Activated CD8-positive, alpha-beta T cell treated with anti-CD3 and anti-CD28 coated beads, Interleukin-2, amount 10 ng/mL, durations not matched to agents 7 days and 5 days (primary cell): Measurements from ENCODE around the gene PNPLA3. TPM values are rescaled to one million over a fixed set of nuclear protein-coding genes. Genes with fewer than 3 reads are reported as not detected.
A peak's percentile ranks its signal among the peaks of the same experiment; 100 is the strongest.

Experiments
- ATAC-seq: fragments of 150-1000 bp; cut with Tn5 transposase; one replicate; pipeline ENCODE4 v1.10.0; 2021; ENCODE audit warnings: moderate library complexity
- CTCF ChIA-PET: fragments of 350-600 bp; sonication (Branson Sonifier 250); formaldehyde crosslinking; loops from one replicate; lab custom pipeline; 2021; ENCODE audit warnings: antibody characterized with exemption; lab: Charles Lee
- POLR2A ChIA-PET: fragments of 350-600 bp; sonication (Branson Sonifier 250); formaldehyde crosslinking; loops from one replicate; lab custom pipeline; 2021; ENCODE audit warnings: antibody characterized with exemption; lab: Charles Lee
- DNase-seq: peaks from one replicate; pipeline ENCODE4 v3.0.0-alpha.2; 2020
- H3K27ac Mint-ChIP-seq: one replicate; pipeline ENCODE4 v1.8.0; 2021; ENCODE audit warnings: mild to moderate bottlenecking, mixed read lengths
- H3K27me3 Mint-ChIP-seq: one replicate; pipeline ENCODE4 v1.8.0; 2021; ENCODE audit warnings: low read depth, mixed read lengths
- H3K36me3 Mint-ChIP-seq: one replicate; pipeline ENCODE4 v1.8.0; 2021; ENCODE audit warnings: low read depth, mixed read lengths
- H3K4me1 Mint-ChIP-seq: one replicate; pipeline ENCODE4 v1.8.0; 2021; ENCODE audit warnings: low read depth, mixed read lengths
- H3K4me3 Mint-ChIP-seq: one replicate; pipeline ENCODE4 v1.8.0; 2021; ENCODE audit warnings: mild to moderate bottlenecking, mixed read lengths
- H3K9me3 Mint-ChIP-seq: one replicate; pipeline ENCODE4 v1.8.0; 2022; ENCODE audit warnings: mixed read lengths; ENCODE audit not compliant: insufficient read depth
- total RNA-seq, 2 experiments: library from RNA; stranded (reverse); gene quantifications; one replicate each; pipeline ENCODE4 v1.2.3, GENCODE V29; 2021

Gene PNPLA3
- total RNA-seq, 2 experiments from 2014 or later: 0.13 TPM; not detected in 1

DNA sequence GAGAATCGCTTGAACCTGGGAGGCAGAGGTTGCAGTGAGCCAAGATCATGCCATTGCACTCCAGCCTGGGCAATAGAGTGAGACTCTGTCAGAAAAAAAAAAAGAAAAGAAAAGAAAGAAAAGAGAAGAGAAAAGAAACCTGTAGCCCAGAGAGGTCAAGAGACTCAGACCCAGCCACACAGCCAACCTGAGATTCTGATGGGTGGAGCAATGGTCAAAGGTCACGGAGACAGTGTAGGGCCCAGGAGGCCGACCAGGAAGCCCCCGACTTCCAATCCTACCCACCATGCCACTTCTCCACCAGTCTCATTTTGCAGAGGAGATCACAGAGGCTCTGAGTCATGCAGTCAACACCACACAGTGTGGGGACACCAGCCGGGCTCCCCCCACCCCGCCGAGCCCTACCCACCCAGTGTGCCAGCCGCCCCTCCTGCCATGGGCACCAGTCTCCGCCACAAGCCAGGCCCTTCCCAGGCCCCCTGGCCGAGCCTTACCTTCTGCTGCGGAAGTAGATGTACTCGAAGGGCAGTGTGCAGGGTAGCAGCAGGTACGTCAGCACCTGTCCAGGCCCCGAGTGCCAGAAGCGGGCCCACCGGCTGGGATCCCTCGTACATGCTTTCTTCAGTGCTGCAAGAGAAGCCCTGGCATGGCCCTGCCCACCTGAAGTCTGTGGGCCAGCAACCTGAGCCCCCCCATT lies 39.7 kb upstream of the PNPLA3 start:
- Mint-ChIP-seq H3K4me3 (no peak overlapping the region), H3K4me1 (no peaks in the 10 kb centered on the region), H3K36me3 (no peaks in the 10 kb centered on the region), H3K9me3 (no peaks in the 10 kb centered on the region), H3K27ac (no peak overlapping the region), H3K27me3 (peaks cover 2% of the 10 kb centered on the region)
- DNase-seq: no peak
- POLR2A ChIA-PET: no interaction called here
- ATAC-seq: no peak
- CTCF ChIA-PET: interaction anchor here (0.6 to 3.9 kb wide), 21 partner anchors 8 to 743 kb away, joined by 3 to 69 read pairs (median 4); partner anchors contain the start of genes PNPLA3 and PNPLA5

DNA sequence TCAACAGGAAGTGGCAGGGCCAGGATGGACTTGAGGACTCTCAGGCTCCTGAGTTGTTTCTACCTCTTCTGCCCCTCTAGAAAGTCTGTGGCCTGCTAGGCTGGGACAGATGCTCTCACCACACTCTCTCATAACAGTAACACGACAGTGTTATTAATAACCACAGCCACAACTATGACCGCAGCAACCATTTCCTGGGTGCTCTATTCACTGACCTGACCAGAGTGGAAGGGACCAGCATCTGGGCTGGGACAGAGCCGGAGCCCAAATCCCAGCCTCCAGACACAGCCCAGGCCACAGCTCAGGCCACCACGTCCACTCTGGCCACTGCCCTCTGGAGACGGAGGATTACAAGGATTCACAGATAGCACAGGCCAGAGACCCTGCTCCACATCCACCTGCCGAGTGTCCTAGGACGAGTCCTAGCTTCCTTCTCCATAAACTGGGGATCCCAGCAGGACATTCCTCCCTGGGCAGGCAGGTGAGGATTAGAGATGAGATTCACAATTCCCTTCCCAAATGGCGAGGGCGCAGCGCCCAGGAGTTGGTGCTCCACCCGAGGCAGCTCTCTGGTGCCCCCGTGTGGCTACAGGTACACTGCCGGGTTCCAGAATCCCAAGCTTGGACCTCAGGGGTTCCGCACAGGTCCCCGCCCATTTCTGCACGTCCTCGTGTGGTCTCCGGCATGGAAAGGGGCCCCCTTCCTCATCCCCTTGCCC lies 38.8 kb upstream of the PNPLA3 start:
- Mint-ChIP-seq H3K27me3 (peaks cover 6% of the 10 kb centered on the region), H3K27ac (no peak overlapping the region), H3K4me3 (no peak overlapping the region), H3K9me3 (no peaks in the 10 kb centered on the region), H3K4me1 (no peaks in the 10 kb centered on the region), H3K36me3 (no peaks in the 10 kb centered on the region)
- DNase-seq (peak; percentile 63), ATAC-seq (peak; percentile 60)
- CTCF ChIA-PET: interaction anchor here (0.6 to 3.9 kb wide), 12 partner anchors 10 to 611 kb away, joined by 3 to 69 read pairs (median 4); partner anchors contain the start of gene EFCAB6
- POLR2A ChIA-PET: no interaction called here

DNA sequence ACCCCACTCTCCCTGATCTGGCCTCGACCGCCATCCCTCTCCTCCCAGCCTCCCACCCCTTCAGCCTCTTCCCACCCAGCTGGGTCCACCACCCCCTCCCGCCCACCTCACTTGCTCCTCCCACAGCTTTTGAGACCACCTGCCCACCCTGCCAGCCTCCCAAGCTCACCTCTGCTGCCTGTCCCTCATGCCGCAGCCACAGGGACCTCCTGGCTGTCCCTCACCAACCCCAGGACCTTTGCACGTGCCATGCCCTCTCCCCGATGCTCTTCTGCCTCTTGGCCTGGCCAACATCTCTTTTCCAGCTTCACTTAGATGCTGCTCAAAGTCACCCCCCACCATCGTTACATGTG lies 38.3 kb upstream of the PNPLA3 start:
- Mint-ChIP-seq H3K4me3 (no peak overlapping the region), H3K4me1 (no peaks in the 10 kb centered on the region), H3K27ac (no peak overlapping the region), H3K9me3 (no peaks in the 10 kb centered on the region), H3K27me3 (peaks cover 9% of the 10 kb centered on the region), H3K36me3 (no peaks in the 10 kb centered on the region)
- ChIA-PET POLR2A (no interaction called here), CTCF (interaction anchor here (0.6 to 3.9 kb wide), 11 partner anchors 9 to 309 kb away, joined by 3 to 69 read pairs (median 4); partner anchors contain the start of gene EFCAB6)
- DNase-seq (no peak), ATAC-seq (no peak)

DNA sequence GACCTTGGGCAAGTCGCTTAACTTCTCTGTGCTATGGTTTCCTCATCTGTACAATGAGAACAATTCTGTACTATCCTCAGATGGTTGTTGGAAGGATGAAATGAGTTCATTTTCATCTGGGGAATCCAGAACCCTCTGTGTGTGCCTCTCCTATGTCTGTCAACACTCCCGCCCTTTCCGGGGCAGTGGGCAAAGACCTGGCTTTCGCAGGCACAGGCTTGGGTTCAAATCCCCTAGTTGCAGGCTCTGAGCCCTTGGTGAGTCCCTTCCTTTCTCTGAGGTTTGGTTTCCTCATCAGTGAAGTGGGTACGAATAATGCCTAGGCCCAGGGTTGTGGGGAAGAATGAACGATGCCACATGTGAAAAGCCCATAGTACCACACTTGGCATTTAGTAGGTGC lies 37.8 kb upstream of the PNPLA3 start:
- Mint-ChIP-seq H3K27ac (no peak overlapping the region), H3K4me3 (no peak overlapping the region), H3K36me3 (no peaks in the 10 kb centered on the region), H3K27me3 (peaks cover 11% of the 10 kb centered on the region), H3K4me1 (no peaks in the 10 kb centered on the region), H3K9me3 (no peaks in the 10 kb centered on the region)
- CTCF ChIA-PET: interaction anchor here (1.2 to 3.9 kb wide), 2 partner anchors 20 to 60 kb away, joined by 4 to 69 read pairs; no protein-coding TSS in a partner anchor
- ATAC-seq (no peak), DNase-seq (no peak)
- POLR2A ChIA-PET: no interaction called here

DNA sequence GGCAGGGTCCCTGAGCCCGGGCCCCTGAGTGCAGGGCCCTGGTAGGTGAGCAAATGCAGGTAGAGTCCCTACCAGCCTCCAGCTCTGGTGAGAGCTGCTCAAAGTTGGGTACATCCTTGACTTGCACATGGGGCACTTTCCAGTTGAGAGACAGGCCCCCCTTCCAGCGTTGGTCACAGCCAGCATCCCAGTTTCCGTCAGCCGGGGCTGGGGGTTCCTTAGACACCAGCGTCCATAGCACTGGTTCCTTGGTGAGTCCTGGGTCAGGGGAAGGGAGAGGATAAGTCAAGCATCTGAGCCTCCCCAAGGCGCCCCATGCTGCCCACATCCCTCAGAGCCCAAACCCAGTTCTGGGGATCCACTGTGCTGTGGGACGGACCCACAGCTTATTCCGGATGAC lies 37.4 kb upstream of the PNPLA3 start:
- ChIA-PET POLR2A (no interaction called here), CTCF (interaction anchor here (1.1 to 1.2 kb wide), 2 partner anchors 14 to 200 kb away, joined by 3 to 6 read pairs; no protein-coding TSS in a partner anchor)
- Mint-ChIP-seq H3K27me3 (peaks cover 12% of the 10 kb centered on the region), H3K36me3 (no peaks in the 10 kb centered on the region), H3K27ac (no peak overlapping the region), H3K4me3 (no peak overlapping the region), H3K9me3 (no peaks in the 10 kb centered on the region), H3K4me1 (no peaks in the 10 kb centered on the region)
- ATAC-seq (no peak), DNase-seq (no peak)

DNA sequence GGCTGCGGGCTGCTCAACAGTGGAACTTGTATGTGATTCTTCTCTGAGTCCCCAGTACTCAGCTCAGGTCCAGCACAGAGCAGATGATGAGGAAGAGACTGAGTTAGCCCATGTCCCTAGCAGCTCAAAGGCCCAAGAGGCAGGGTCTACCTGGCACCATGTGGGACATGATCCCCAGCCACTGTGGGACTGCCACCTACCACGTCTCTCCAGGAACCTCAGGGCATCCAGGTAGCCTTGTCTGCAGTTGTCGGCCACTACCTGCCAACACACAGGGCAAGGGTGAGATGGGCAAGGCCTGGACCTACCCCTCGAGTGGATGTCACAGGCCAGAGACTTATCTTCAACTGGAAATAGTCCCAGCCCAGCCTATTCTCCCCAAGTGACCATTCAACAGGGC lies 36.2 kb upstream of the PNPLA3 start:
- Mint-ChIP-seq H3K27me3 (peaks cover 21% of the 10 kb centered on the region), H3K36me3 (no peaks in the 10 kb centered on the region), H3K4me3 (no peak overlapping the region), H3K4me1 (peaks cover 2% of the 10 kb centered on the region), H3K9me3 (no peaks in the 10 kb centered on the region), H3K27ac (no peak overlapping the region)
- ChIA-PET CTCF (interaction anchor here (1.2 kb wide), 1 partner anchor 13 kb away, joined by 6 read pairs; no protein-coding TSS in a partner anchor), POLR2A (no interaction called here)
- ATAC-seq (no peak), DNase-seq (no peak)

DNA sequence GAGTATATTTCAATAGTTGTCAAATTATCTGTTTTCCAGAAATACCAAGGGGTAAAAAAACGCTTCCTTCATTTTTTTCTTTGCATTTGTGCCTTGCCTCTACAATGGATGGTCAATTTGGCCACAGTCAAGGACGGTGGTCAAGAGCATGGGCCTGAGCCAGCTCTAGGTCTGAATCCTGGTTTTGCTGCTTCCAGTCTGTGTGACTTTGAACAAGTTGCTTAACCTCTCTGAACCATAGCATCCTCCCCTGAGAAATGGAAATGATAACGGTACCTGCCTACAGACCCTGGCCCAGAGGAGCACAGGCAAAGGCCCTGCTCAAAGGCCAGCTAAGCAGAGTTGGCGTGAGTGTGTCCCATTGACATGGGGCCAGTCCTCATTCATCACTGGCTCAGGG lies 34.9 kb upstream of the PNPLA3 start:
- ATAC-seq (no peak), DNase-seq (no peak)
- Mint-ChIP-seq H3K27ac (no peak overlapping the region), H3K9me3 (no peaks in the 10 kb centered on the region), H3K27me3 (peaks cover 23% of the 10 kb centered on the region), H3K4me1 (peaks cover 2% of the 10 kb centered on the region), H3K36me3 (no peaks in the 10 kb centered on the region), H3K4me3 (no peak overlapping the region)
- ChIA-PET CTCF (no interaction called here), POLR2A (no interaction called here)

DNA sequence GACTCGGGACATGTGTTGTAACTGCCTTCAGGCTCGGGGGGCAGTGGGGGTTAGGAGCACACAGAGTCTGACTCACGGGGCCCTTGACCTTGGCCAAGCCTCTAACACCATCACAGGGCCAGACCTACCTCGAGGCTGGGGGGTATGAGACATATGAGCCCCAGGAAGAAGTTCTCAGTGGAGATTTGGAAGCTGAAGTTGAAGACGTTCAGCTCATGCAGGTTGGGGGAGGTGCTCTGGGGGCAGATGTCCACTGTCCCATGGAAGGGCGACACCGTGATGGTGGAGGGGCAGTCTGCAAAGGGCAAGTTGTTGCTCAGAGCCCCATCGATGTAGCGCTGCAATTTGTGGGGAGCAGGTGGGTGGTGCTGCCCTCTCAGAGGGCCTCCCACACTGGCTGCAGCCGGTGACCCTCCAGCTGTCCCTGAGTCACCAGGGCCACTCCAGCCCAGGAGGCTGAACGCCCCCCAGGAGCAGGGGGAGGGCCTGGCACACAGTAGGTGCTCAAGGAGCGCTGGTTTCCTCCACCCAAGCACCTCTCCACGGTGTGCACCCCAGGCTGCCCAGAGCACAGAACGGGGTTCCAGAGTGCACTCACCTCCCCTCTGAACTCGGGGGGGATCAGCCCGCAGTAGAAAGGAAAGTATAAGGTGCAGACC lies 34.3 kb upstream of the PNPLA3 start:
- Mint-ChIP-seq H3K27me3 (peaks cover 23% of the 10 kb centered on the region), H3K9me3 (no peaks in the 10 kb centered on the region)
- CTCF ChIA-PET: no interaction called here

DNA sequence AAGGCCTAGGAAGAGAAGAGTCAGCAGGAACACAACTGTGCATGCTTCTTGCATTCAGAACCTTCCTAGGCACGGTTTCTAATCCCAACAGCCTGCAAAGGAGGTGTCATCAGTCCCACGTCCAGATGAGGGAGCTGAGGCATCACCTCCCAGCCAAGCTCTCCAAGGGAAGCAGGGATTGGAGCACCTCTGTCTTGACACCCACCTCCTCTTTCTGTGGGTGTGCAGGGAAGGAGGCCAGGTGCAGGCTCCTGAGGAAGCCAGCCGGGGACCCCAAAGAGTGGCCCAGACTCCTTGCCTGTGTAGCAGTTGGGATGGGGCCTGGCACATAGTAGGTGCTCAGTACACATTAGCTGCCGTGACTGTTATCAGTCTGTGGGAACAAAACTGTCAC lies 33.7 kb upstream of the PNPLA3 start:
- Mint-ChIP-seq H3K27ac (no peak overlapping the region), H3K36me3 (no peaks in the 10 kb centered on the region), H3K4me1 (peaks cover 2% of the 10 kb centered on the region), H3K27me3 (peaks cover 23% of the 10 kb centered on the region), H3K4me3 (no peak overlapping the region), H3K9me3 (no peaks in the 10 kb centered on the region)
- ATAC-seq: no peak
- DNase-seq: no peak
- ChIA-PET CTCF (no interaction called here), POLR2A (no interaction called here)

More for the DNA sequence above, 34.3 kb upstream of the PNPLA3 start:
- ATAC-seq: no peak
- Mint-ChIP-seq H3K4me1 (peaks cover 2% of the 10 kb centered on the region), H3K36me3 (no peaks in the 10 kb centered on the region), H3K27ac (no peak overlapping the region), H3K4me3 (no peak overlapping the region)
- POLR2A ChIA-PET: no interaction called here
- DNase-seq: no peak

DNA sequence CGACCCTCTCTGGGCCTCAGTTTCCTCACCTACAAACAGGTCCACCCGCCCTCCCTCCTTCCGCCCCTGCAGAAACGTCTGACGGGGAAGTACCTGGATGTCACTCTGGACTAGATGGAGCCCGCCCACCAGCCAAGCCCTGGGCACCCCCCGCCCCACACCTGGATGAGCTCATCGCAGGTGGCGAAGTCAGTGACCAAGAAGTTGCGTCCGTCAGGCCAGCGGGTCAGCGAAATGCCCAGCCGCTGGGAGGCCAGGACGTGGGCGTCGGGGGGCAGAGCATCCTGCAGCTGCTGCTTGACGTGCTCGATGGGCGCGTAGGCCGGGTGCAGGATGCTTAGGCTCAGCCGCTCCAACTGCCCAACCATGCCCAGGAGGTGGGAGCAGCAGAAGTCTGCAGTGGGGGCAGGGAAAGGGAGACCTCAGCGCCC lies 32.7 kb upstream of the PNPLA3 start:
- ChIA-PET POLR2A (interaction anchor here (1.1 kb wide), 1 partner anchor 12 kb away, joined by 4 read pairs; no protein-coding TSS in a partner anchor), CTCF (interaction anchor here (1.7 kb wide), 1 partner anchor 8 kb away, joined by 5 read pairs; no protein-coding TSS in a partner anchor)
- DNase-seq (no peak), ATAC-seq (no peak)
- peaks cover 23% of the 10 kb centered on the region for H3K27me3 Mint-ChIP-seq
- peaks cover 2% of the 10 kb centered on the region for H3K4me1 Mint-ChIP-seq
- H3K36me3 Mint-ChIP-seq: no peaks in the 10 kb centered on the region
- no peaks in the 10 kb centered on the region for H3K9me3 Mint-ChIP-seq
- H3K27ac Mint-ChIP-seq: no peak overlapping the region
- no peak overlapping the region for H3K4me3 Mint-ChIP-seq

DNA sequence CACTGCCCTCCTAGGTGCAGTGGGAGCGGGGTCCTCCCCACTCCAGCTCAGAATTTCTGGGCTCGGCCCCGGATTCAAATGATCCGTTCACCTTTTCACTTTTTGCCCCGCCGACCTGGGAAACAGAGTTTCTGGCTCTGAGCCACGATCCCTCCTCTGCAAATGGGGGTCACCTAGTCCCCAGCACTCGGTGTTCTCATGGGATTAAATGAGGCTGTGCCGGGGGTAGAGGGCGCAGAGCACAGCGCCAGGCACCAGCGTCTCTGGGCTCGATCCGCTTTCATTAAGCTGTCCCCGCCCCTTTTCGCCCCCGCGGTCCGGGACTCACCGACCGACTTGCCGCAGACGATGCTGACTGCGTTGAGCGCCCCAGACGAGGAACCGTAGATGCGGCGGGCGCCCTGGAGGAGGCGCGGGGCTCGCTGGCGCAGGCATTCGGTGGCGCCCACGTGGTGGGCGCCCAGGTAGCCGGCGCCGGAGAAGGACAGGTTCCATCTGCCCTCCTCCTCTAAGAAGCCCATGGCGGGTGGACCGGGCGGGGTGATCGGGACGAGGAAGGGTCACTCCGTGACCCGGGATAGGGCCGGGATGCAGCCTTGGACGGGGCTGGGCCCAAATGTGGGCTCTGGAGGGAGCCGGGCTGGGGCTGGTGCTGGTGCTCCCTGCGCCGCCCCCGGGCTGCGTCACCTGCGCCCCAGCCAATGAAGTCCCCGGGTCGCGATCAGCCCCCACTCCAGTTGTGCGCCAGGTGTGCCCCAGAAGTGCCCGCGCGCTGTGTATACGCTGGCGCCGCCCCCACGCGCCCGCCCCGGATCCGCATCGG lies 32.0 kb upstream of the PNPLA3 start, which contains the start of gene PNPLA5:
PNPLA5 (minus strand) TSS at position 654 of the 823 bp plus-strand sequence; CDS start at position 521, 133 bp downstream.
- ATAC-seq (no peak), DNase-seq (no peak)
- no peaks in the 10 kb centered on the region for H3K36me3 Mint-ChIP-seq
- H3K4me3 Mint-ChIP-seq: no peak within 1 kb of the TSS
- ChIA-PET CTCF (interaction anchor here (1.7 kb wide), 1 partner anchor 8 kb away, joined by 5 read pairs; no protein-coding TSS in a partner anchor), POLR2A (interaction anchor here (1.1 kb wide), 1 partner anchor 11 kb away, joined by 4 read pairs; no protein-coding TSS in a partner anchor)
- no peaks in the 10 kb centered on the region for H3K9me3 Mint-ChIP-seq
- peaks cover 2% of the 10 kb centered on the region for H3K4me1 Mint-ChIP-seq
- no peak within 1 kb of the TSS for H3K27ac Mint-ChIP-seq
- H3K27me3 Mint-ChIP-seq: peaks cover 23% of the 10 kb centered on the region
